SU-DHL-6 (cell line): ENCODE data around the gene MYL10.

ENCODE experiments used
- H2AFZ ChIP-seq: fragments of 200-600 bp; sonication (generic); 2 replicates; pipeline ENCODE4 v1.6.1; 2014; ENCODE audit warnings: low read depth, mild to moderate bottlenecking, moderate library complexity, mixed read lengths, antibody characterized with exemption, low read length; ENCODE audit not compliant: severe bottlenecking
- H3F3A ChIP-seq: fragments of 200-600 bp; shearing (Covaris generic); 2 replicates; pipeline ENCODE4 v1.6.0; 2016; ENCODE audit warnings: antibody characterized with exemption, mild to moderate bottlenecking; ENCODE audit not compliant: insufficient read depth
- H3K27ac ChIP-seq: fragments of 200-600 bp; sonication (generic); 2 replicates; pipeline ENCODE4 v1.5.1; 2016; ENCODE audit warnings: low read depth, mild to moderate bottlenecking, low read length, moderate library complexity, mixed read lengths
- H3K27me3 ChIP-seq: fragments of 200-600 bp; sonication (generic), shearing (Covaris generic); 2 replicates; pipeline ENCODE4 v1.6.0; 2014; ENCODE audit warnings: mild to moderate bottlenecking, low read length
- H3K36me3 ChIP-seq: fragments of 200-600 bp; sonication (generic); 2 replicates; pipeline ENCODE4 v1.6.1; 2014; ENCODE audit warnings: mild to moderate bottlenecking, low read length, mixed read lengths
- H3K4me2 ChIP-seq: fragments of 300-600, 200-600 bp; shearing (Covaris generic), sonication (generic); 2 replicates; pipeline ENCODE4 v1.6.0; 2014; ENCODE audit warnings: low read length, low read depth, mild to moderate bottlenecking; ENCODE audit not compliant: poor library complexity, severe bottlenecking
- H3K4me3 ChIP-seq: fragments of 200-600 bp; sonication (generic); 2 replicates; pipeline ENCODE4 v1.5.1; 2014; ENCODE audit warnings: antibody characterized with exemption, low read length, mild to moderate bottlenecking, mixed read lengths; ENCODE audit not compliant: insufficient read depth, poor library complexity, severe bottlenecking
- H3K79me2 ChIP-seq: fragments of 200-600 bp; sonication (generic); 2 replicates; pipeline ENCODE4 v1.6.1; 2014; ENCODE audit warnings: mild to moderate bottlenecking, low read length, moderate library complexity; ENCODE audit not compliant: insufficient read depth
- H3K9ac ChIP-seq: fragments of 200-600 bp; sonication (generic); 2 replicates; pipeline ENCODE4 v1.7.0; 2014; ENCODE audit warnings: mild to moderate bottlenecking, low read length
- H3K9me2 ChIP-seq: fragments of 200-600 bp; sonication (generic); replicated peaks from 2 replicates; pipeline ENCODE4 v1.6.1; 2014; ENCODE audit warnings: low read length; ENCODE audit not compliant: insufficient read depth
- H3K9me3 ChIP-seq: fragments of 200-600 bp; sonication (generic); 2 replicates; pipeline ENCODE4 v1.6.1; 2014; ENCODE audit warnings: low read length, mixed read lengths; ENCODE audit not compliant: insufficient read depth
- H4K20me1 ChIP-seq: fragments of 200-600 bp; sonication (generic); 2 replicates; pipeline ENCODE4 v1.6.1; 2014; ENCODE audit warnings: low read depth, mild to moderate bottlenecking, antibody characterized with exemption, low read length, moderate library complexity, mixed read lengths
- CTCF ChIP-seq: fragments of 200-600 bp; sonication (generic); IDR thresholded peaks from one replicate; pipeline ENCODE4 v1.5.1; 2017; ENCODE audit warnings: antibody characterized with exemption, mild to moderate bottlenecking, low read length, moderate library complexity; ENCODE audit not compliant: insufficient read depth, poor library complexity, severe bottlenecking
- EZH2phosphoT487 ChIP-seq: fragments of 200-600 bp; sonication (generic), shearing (Covaris generic); conservative IDR thresholded peaks from 2 replicates; pipeline ENCODE4 v1.6.1; 2018; ENCODE audit warnings: mild to moderate bottlenecking, antibody characterized with exemption, low read length, moderate library complexity, mixed read lengths

MYL10 gene

GRCh38 chr7:101677391-101677790 is 48.3 kb upstream of the MYL10 start:
- Histone ChIP-seq H3K9me3 (no peaks in the 10 kb centered on the region), H3K36me3 (no peaks in the 10 kb centered on the region), H2AFZ (no peak overlapping the region), H3K79me2 (no peaks in the 10 kb centered on the region), H3F3A (no peaks in the 10 kb centered on the region), H3K9me2 (no peaks in the 10 kb centered on the region), H3K9ac (no peak overlapping the region), H3K27ac (no peak overlapping the region), H3K4me3 (no peak overlapping the region), H3K27me3 (no peaks in the 10 kb centered on the region), H4K20me1 (no peaks in the 10 kb centered on the region), H3K4me2 (no peak overlapping the region)
- TF ChIP-seq EZH2phosphoT487 (no peak), CTCF (no peak)

- no peaks in the 10 kb centered on the region for H3K79me2 ChIP-seq
- H4K20me1 ChIP-seq = no peaks in the 10 kb centered on the region
- no peaks in the 10 kb centered on the region for H3K27me3 ChIP-seq
- no peak overlapping the region for H3K4me3 ChIP-seq
- H3K36me3 ChIP-seq = no peaks in the 10 kb centered on the region
- no peak for TF ChIP-seq CTCF
- no peak for TF ChIP-seq EZH2phosphoT487
- no peak overlapping the region for H2AFZ ChIP-seq
- no peak overlapping the region for H3K27ac ChIP-seq
- no peak overlapping the region for H3K4me2 ChIP-seq
- H3K9me2 ChIP-seq = no peaks in the 10 kb centered on the region
- no peaks in the 10 kb centered on the region for H3F3A ChIP-seq
- H3K9me3 ChIP-seq = no peaks in the 10 kb centered on the region
- no peak overlapping the region for H3K9ac ChIP-seq
Measured at GRCh38 chr7:101676956-101677355, 47.9 kb upstream of the MYL10 start.

- TF ChIP-seq EZH2phosphoT487 (no peak), CTCF (no peak)
- no peaks in the 10 kb centered on the region for H3K27me3 ChIP-seq
- no peak overlapping the region for H3K27ac ChIP-seq
- H3K4me2 ChIP-seq = no peak overlapping the region
- H3K9me3 ChIP-seq = no peaks in the 10 kb centered on the region
- H3K36me3 ChIP-seq = no peaks in the 10 kb centered on the region
- no peaks in the 10 kb centered on the region for H3F3A ChIP-seq
- no peak overlapping the region for H2AFZ ChIP-seq
- H3K79me2 ChIP-seq = no peaks in the 10 kb centered on the region
- no peak overlapping the region for H3K9ac ChIP-seq
- no peaks in the 10 kb centered on the region for H4K20me1 ChIP-seq
- H3K4me3 ChIP-seq = no peak overlapping the region
- no peaks in the 10 kb centered on the region for H3K9me2 ChIP-seq
Measured at GRCh38 chr7:101676062-101676598, 47.0 kb upstream of the MYL10 start.
